HEK293 (cell line): Measurements from ENCODE around the gene FIGLA.

Source experiments
- ZEB2 ChIP-seq: fragments of 450-650 bp; formaldehyde crosslinking; IDR thresholded peaks from 2 replicates; pipeline ENCODE4 v1.5.1; 2016; ENCODE audit warnings: missing biosample characterization, missing genetic modification characterization
- ZNF155 ChIP-seq: fragments of 450-650 bp; formaldehyde crosslinking; IDR thresholded peaks from 2 replicates; pipeline ENCODE4 v1.5.1; 2016; ENCODE audit warnings: missing biosample characterization, missing genetic modification characterization
- ZNF660 ChIP-seq: fragments of 450-650 bp; IDR thresholded peaks from 2 replicates; pipeline ENCODE4 v1.5.1; 2018; ENCODE audit warnings: missing biosample characterization, mild to moderate bottlenecking, missing genetic modification characterization
- ZSCAN30 ChIP-seq: fragments of 450-650 bp; IDR thresholded peaks from 2 replicates; pipeline ENCODE4 v1.5.1; 2018; ENCODE audit warnings: missing biosample characterization, mild to moderate bottlenecking, missing genetic modification characterization, moderate library complexity
- TF ChIP-seq, protein P1 (sequence below): fragments of 450-650 bp; formaldehyde crosslinking; IDR thresholded peaks from 2 replicates; pipeline ENCODE4 v1.5.1; 2016; ENCODE audit warnings: missing biosample characterization, missing genetic modification characterization
- TF ChIP-seq, protein P2 (sequence below): fragments of 450-650 bp; IDR thresholded peaks from 2 replicates; pipeline ENCODE4 v1.5.1; 2018; ENCODE audit warnings: missing biosample characterization, mild to moderate bottlenecking, missing genetic modification characterization
- TF ChIP-seq, protein P3 (sequence below): fragments of 450-650 bp; formaldehyde crosslinking; IDR thresholded peaks from 2 replicates; pipeline ENCODE4 v1.5.1; 2016; ENCODE audit warnings: missing biosample characterization, missing genetic modification characterization
- TF ChIP-seq, protein P4 (sequence below): fragments of 450-650 bp; formaldehyde crosslinking; IDR thresholded peaks from 2 replicates; pipeline ENCODE4 v1.5.1; 2016; ENCODE audit warnings: missing biosample characterization, missing genetic modification characterization

DNA sequence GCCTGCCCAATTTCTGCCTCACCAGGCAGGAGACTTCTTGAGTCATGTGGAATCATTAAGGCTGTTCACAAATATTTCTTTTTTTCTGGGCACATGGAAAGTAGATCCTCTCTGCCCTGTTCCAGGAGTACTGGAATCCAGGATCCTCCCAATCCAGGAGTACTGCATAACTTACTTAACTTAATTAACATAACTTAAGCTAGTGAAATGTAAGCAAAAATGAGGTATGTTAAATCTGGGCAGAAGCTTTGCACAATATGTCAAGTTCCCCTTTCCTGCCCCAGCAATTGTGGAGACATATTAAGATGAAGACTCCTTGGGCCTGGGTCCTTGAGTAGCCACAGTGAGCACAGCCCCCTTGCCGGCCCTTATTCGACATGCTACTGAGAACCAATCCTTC, 41.9 kb upstream of the FIGLA start:
- TF ChIP-seq, protein P1, sequence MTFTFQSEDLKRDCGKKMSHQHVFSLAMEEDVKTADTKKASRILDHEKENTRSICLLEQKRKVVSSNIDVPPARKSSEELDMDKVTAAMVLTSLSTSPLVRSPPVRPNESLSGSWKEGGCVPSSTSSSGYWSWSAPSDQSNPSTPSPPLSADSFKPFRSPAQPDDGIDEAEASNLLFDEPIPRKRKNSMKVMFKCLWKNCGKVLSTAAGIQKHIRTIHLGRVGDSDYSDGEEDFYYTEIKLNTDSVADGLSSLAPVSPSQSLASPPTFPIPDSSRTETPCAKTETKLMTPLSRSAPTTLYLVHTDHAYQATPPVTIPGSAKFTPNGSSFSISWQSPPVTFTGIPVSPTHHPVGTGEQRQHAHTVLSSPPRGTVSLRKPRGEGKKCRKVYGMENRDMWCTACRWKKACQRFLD = no peak
- no peak for TF ChIP-seq ZSCAN30 (tag by site-specific recombination)
- TF ChIP-seq, protein P2, sequence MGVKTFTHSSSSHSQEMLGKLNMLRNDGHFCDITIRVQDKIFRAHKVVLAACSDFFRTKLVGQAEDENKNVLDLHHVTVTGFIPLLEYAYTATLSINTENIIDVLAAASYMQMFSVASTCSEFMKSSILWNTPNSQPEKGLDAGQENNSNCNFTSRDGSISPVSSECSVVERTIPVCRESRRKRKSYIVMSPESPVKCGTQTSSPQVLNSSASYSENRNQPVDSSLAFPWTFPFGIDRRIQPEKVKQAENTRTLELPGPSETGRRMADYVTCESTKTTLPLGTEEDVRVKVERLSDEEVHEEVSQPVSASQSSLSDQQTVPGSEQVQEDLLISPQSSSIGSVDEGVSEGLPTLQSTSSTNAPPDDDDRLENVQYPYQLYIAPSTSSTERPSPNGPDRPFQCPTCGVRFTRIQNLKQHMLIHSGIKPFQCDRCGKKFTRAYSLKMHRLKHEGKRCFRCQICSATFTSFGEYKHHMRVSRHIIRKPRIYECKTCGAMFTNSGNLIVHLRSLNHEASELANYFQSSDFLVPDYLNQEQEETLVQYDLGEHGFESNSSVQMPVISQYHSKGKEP (tag by site-specific recombination) = no peak
- TF ChIP-seq, protein P3, sequence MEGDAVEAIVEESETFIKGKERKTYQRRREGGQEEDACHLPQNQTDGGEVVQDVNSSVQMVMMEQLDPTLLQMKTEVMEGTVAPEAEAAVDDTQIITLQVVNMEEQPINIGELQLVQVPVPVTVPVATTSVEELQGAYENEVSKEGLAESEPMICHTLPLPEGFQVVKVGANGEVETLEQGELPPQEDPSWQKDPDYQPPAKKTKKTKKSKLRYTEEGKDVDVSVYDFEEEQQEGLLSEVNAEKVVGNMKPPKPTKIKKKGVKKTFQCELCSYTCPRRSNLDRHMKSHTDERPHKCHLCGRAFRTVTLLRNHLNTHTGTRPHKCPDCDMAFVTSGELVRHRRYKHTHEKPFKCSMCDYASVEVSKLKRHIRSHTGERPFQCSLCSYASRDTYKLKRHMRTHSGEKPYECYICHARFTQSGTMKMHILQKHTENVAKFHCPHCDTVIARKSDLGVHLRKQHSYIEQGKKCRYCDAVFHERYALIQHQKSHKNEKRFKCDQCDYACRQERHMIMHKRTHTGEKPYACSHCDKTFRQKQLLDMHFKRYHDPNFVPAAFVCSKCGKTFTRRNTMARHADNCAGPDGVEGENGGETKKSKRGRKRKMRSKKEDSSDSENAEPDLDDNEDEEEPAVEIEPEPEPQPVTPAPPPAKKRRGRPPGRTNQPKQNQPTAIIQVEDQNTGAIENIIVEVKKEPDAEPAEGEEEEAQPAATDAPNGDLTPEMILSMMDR = no peak
- TF ChIP-seq ZEB2 (tag by site-specific recombination) = no peak
- no peak for TF ChIP-seq ZNF660 (tag by site-specific recombination)
- no peak for TF ChIP-seq ZNF155 (tag by site-specific recombination)
- TF ChIP-seq, protein P4, sequence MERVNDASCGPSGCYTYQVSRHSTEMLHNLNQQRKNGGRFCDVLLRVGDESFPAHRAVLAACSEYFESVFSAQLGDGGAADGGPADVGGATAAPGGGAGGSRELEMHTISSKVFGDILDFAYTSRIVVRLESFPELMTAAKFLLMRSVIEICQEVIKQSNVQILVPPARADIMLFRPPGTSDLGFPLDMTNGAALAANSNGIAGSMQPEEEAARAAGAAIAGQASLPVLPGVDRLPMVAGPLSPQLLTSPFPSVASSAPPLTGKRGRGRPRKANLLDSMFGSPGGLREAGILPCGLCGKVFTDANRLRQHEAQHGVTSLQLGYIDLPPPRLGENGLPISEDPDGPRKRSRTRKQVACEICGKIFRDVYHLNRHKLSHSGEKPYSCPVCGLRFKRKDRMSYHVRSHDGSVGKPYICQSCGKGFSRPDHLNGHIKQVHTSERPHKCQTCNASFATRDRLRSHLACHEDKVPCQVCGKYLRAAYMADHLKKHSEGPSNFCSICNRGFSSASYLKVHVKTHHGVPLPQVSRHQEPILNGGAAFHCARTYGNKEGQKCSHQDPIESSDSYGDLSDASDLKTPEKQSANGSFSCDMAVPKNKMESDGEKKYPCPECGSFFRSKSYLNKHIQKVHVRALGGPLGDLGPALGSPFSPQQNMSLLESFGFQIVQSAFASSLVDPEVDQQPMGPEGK (tag by site-specific recombination) = no peak
